ENCODE data around the gene EMSY.

Gene EMSY

GRCh38 chr11:76455331-76455730, 10.5 kb downstream of the EMSY start:
- peaks cover 3 to 20% of the 10 kb centered on the region in 2 donors for H3K36me3 ChIP-seq (ENCODE audit: control insufficient read depth in 2 of 2, insufficient read depth in 2 of 2, low read length in 2 of 2)

GRCh38 chr11:76455931-76456330, 11.1 kb downstream of the EMSY start:
- H3K9ac ChIP-seq (ENCODE audit: low read depth in 1 of 2, low read length in 2 of 2): no peak overlapping the region
- no peak overlapping the region for H3K27ac ChIP-seq (ENCODE audit: low read depth in 2 of 2, low read length in 2 of 2)
- H3K36me3 ChIP-seq (ENCODE audit: control insufficient read depth in 2 of 2, insufficient read depth in 2 of 2, low read length in 2 of 2): peaks cover 3 to 16% of the 10 kb centered on the region in 2 donors

More at GRCh38 chr11:76455331-76455730, 10.5 kb downstream of the EMSY start:
- H3K4me3 ChIP-seq (ENCODE audit: low read length in 2 of 2): no peak overlapping the region
- no peak overlapping the region for H3K9ac ChIP-seq (ENCODE audit: low read depth in 1 of 2, low read length in 2 of 2)
- H3K4me1 ChIP-seq (ENCODE audit: control insufficient read depth in 2 of 2, insufficient read depth in 2 of 2, low read length in 2 of 2): no peaks in the 10 kb centered on the region
- H3K27ac ChIP-seq (ENCODE audit: low read depth in 2 of 2, low read length in 2 of 2): no peak overlapping the region
- H3K9me3 ChIP-seq (ENCODE audit: control insufficient read depth in 2 of 2, low read length in 2 of 2): no peaks in the 10 kb centered on the region
- H3K27me3 ChIP-seq (ENCODE audit: control insufficient read depth in 2 of 2, insufficient read depth in 2 of 2, low read length in 2 of 2): no peaks in the 10 kb centered on the region

GRCh38 chr11:76456571-76456970, 11.8 kb downstream of the EMSY start:
- Histone ChIP-seq H3K36me3 (ENCODE audit: control insufficient read depth in 2 of 2, insufficient read depth in 2 of 2, low read length in 2 of 2) (peaks cover 3 to 14% of the 10 kb centered on the region in 2 donors), H3K9ac (ENCODE audit: low read depth in 1 of 2, low read length in 2 of 2) (no peak overlapping the region), H3K27me3 (ENCODE audit: control insufficient read depth in 2 of 2, insufficient read depth in 2 of 2, low read length in 2 of 2) (no peaks in the 10 kb centered on the region), H3K27ac (ENCODE audit: low read depth in 2 of 2, low read length in 2 of 2) (no peak overlapping the region), H3K9me3 (ENCODE audit: control insufficient read depth in 2 of 2, low read length in 2 of 2) (no peaks in the 10 kb centered on the region), H3K4me1 (ENCODE audit: control insufficient read depth in 2 of 2, insufficient read depth in 2 of 2, low read length in 2 of 2) (no peaks in the 10 kb centered on the region), H3K4me3 (ENCODE audit: low read length in 2 of 2) (no peak overlapping the region)

More at GRCh38 chr11:76455931-76456330, 11.1 kb downstream of the EMSY start:
- H3K27me3 ChIP-seq (ENCODE audit: control insufficient read depth in 2 of 2, insufficient read depth in 2 of 2, low read length in 2 of 2): no peaks in the 10 kb centered on the region
- H3K9me3 ChIP-seq (ENCODE audit: control insufficient read depth in 2 of 2, low read length in 2 of 2): no peaks in the 10 kb centered on the region
- H3K4me3 ChIP-seq (ENCODE audit: low read length in 2 of 2): no peak overlapping the region
- H3K4me1 ChIP-seq (ENCODE audit: control insufficient read depth in 2 of 2, insufficient read depth in 2 of 2, low read length in 2 of 2): no peaks in the 10 kb centered on the region

- Histone ChIP-seq H3K36me3 (ENCODE audit: control insufficient read depth in 2 of 2, insufficient read depth in 2 of 2, low read length in 2 of 2) (peaks cover 8% of the 10 kb centered on the region in 2 donors), H3K4me3 (ENCODE audit: low read length in 2 of 2) (no peak overlapping the region), H3K9ac (ENCODE audit: low read depth in 1 of 2, low read length in 2 of 2) (no peak overlapping the region), H3K27ac (ENCODE audit: low read depth in 2 of 2, low read length in 2 of 2) (no peak overlapping the region), H3K4me1 (ENCODE audit: control insufficient read depth in 2 of 2, insufficient read depth in 2 of 2, low read length in 2 of 2) (no peaks in the 10 kb centered on the region), H3K9me3 (ENCODE audit: control insufficient read depth in 2 of 2, low read length in 2 of 2) (no peaks in the 10 kb centered on the region), H3K27me3 (ENCODE audit: control insufficient read depth in 2 of 2, insufficient read depth in 2 of 2, low read length in 2 of 2) (no peaks in the 10 kb centered on the region)
Measured at GRCh38 chr11:76459299-76459698, 14.5 kb downstream of the EMSY start.

- H3K36me3 ChIP-seq (ENCODE audit: control insufficient read depth in 2 of 2, insufficient read depth in 2 of 2, low read length in 2 of 2): peaks cover 8 to 12% of the 10 kb centered on the region in 2 donors
- no peak overlapping the region for H3K4me3 ChIP-seq (ENCODE audit: low read length in 2 of 2)
- H3K9me3 ChIP-seq (ENCODE audit: control insufficient read depth in 2 of 2, low read length in 2 of 2): no peaks in the 10 kb centered on the region
- H3K4me1 ChIP-seq (ENCODE audit: control insufficient read depth in 2 of 2, insufficient read depth in 2 of 2, low read length in 2 of 2): no peaks in the 10 kb centered on the region
- H3K9ac ChIP-seq (ENCODE audit: low read depth in 1 of 2, low read length in 2 of 2): no peak overlapping the region
- no peaks in the 10 kb centered on the region for H3K27me3 ChIP-seq (ENCODE audit: control insufficient read depth in 2 of 2, insufficient read depth in 2 of 2, low read length in 2 of 2)
- no peak overlapping the region for H3K27ac ChIP-seq (ENCODE audit: low read depth in 2 of 2, low read length in 2 of 2)
Measured at GRCh38 chr11:76459846-76460245, 15.0 kb downstream of the EMSY start.

GRCh38 chr11:76462317-76462716, 17.5 kb downstream of the EMSY start:
- Histone ChIP-seq H3K9ac (ENCODE audit: low read depth in 1 of 2, low read length in 2 of 2) (no peak overlapping the region), H3K4me3 (ENCODE audit: low read length in 2 of 2) (no peak overlapping the region), H3K27me3 (ENCODE audit: control insufficient read depth in 2 of 2, insufficient read depth in 2 of 2, low read length in 2 of 2) (no peaks in the 10 kb centered on the region), H3K9me3 (ENCODE audit: control insufficient read depth in 2 of 2, low read length in 2 of 2) (no peaks in the 10 kb centered on the region), H3K27ac (ENCODE audit: low read depth in 2 of 2, low read length in 2 of 2) (no peak overlapping the region), H3K36me3 (ENCODE audit: control insufficient read depth in 2 of 2, insufficient read depth in 2 of 2, low read length in 2 of 2) (peaks cover 16 to 17% of the 10 kb centered on the region in 2 donors), H3K4me1 (ENCODE audit: control insufficient read depth in 2 of 2, insufficient read depth in 2 of 2, low read length in 2 of 2) (no peaks in the 10 kb centered on the region)

GRCh38 chr11:76465701-76466100, 20.9 kb downstream of the EMSY start:
- Histone ChIP-seq H3K4me3 (ENCODE audit: low read length in 2 of 2) (no peak overlapping the region), H3K4me1 (ENCODE audit: control insufficient read depth in 2 of 2, insufficient read depth in 2 of 2, low read length in 2 of 2) (no peaks in the 10 kb centered on the region), H3K9ac (ENCODE audit: low read depth in 1 of 2, low read length in 2 of 2) (no peak overlapping the region), H3K27me3 (ENCODE audit: control insufficient read depth in 2 of 2, insufficient read depth in 2 of 2, low read length in 2 of 2) (no peaks in the 10 kb centered on the region), H3K27ac (ENCODE audit: low read depth in 2 of 2, low read length in 2 of 2) (no peak overlapping the region), H3K36me3 (ENCODE audit: control insufficient read depth in 2 of 2, insufficient read depth in 2 of 2, low read length in 2 of 2) (peaks cover 12 to 18% of the 10 kb centered on the region in 2 donors), H3K9me3 (ENCODE audit: control insufficient read depth in 2 of 2, low read length in 2 of 2) (no peaks in the 10 kb centered on the region)

GRCh38 chr11:76466666-76467065, 21.8 kb downstream of the EMSY start:
- Histone ChIP-seq H3K4me1 (ENCODE audit: control insufficient read depth in 2 of 2, insufficient read depth in 2 of 2, low read length in 2 of 2) (no peaks in the 10 kb centered on the region), H3K27me3 (ENCODE audit: control insufficient read depth in 2 of 2, insufficient read depth in 2 of 2, low read length in 2 of 2) (no peaks in the 10 kb centered on the region), H3K4me3 (ENCODE audit: low read length in 2 of 2) (no peak overlapping the region), H3K9me3 (ENCODE audit: control insufficient read depth in 2 of 2, low read length in 2 of 2) (no peaks in the 10 kb centered on the region), H3K36me3 (ENCODE audit: control insufficient read depth in 2 of 2, insufficient read depth in 2 of 2, low read length in 2 of 2) (peaks cover 14 to 18% of the 10 kb centered on the region in 2 donors), H3K27ac (ENCODE audit: low read depth in 2 of 2, low read length in 2 of 2) (no peak overlapping the region), H3K9ac (ENCODE audit: low read depth in 1 of 2, low read length in 2 of 2) (no peak overlapping the region)

- H3K9ac ChIP-seq (ENCODE audit: low read depth in 1 of 2, low read length in 2 of 2): no peak overlapping the region
Measured at GRCh38 chr11:76469141-76469540, 24.3 kb downstream of the EMSY start.

GRCh38 chr11:76471382-76471781, 26.6 kb downstream of the EMSY start:
- Histone ChIP-seq H3K4me1 (ENCODE audit: control insufficient read depth in 2 of 2, insufficient read depth in 2 of 2, low read length in 2 of 2) (no peaks in the 10 kb centered on the region), H3K27ac (ENCODE audit: low read depth in 2 of 2, low read length in 2 of 2) (no peak overlapping the region), H3K36me3 (ENCODE audit: control insufficient read depth in 2 of 2, insufficient read depth in 2 of 2, low read length in 2 of 2) (peaks cover 15 to 20% of the 10 kb centered on the region in 2 donors), H3K27me3 (ENCODE audit: control insufficient read depth in 2 of 2, insufficient read depth in 2 of 2, low read length in 2 of 2) (no peaks in the 10 kb centered on the region), H3K9me3 (ENCODE audit: control insufficient read depth in 2 of 2, low read length in 2 of 2) (no peaks in the 10 kb centered on the region), H3K4me3 (ENCODE audit: low read length in 2 of 2) (no peak overlapping the region), H3K9ac (ENCODE audit: low read depth in 1 of 2, low read length in 2 of 2) (no peak overlapping the region)

More at GRCh38 chr11:76469141-76469540, 24.3 kb downstream of the EMSY start:
- no peak overlapping the region for H3K4me3 ChIP-seq (ENCODE audit: low read length in 2 of 2)
- no peaks in the 10 kb centered on the region for H3K27me3 ChIP-seq (ENCODE audit: control insufficient read depth in 2 of 2, insufficient read depth in 2 of 2, low read length in 2 of 2)
- peaks cover 18 to 21% of the 10 kb centered on the region in 2 donors for H3K36me3 ChIP-seq (ENCODE audit: control insufficient read depth in 2 of 2, insufficient read depth in 2 of 2, low read length in 2 of 2)
- H3K27ac ChIP-seq (ENCODE audit: low read depth in 2 of 2, low read length in 2 of 2): no peak overlapping the region
- H3K4me1 ChIP-seq (ENCODE audit: control insufficient read depth in 2 of 2, insufficient read depth in 2 of 2, low read length in 2 of 2): no peaks in the 10 kb centered on the region
- H3K9me3 ChIP-seq (ENCODE audit: control insufficient read depth in 2 of 2, low read length in 2 of 2): no peaks in the 10 kb centered on the region

- H3K27ac ChIP-seq (ENCODE audit: low read depth in 2 of 2, low read length in 2 of 2): no peak overlapping the region
- no peaks in the 10 kb centered on the region for H3K4me1 ChIP-seq (ENCODE audit: control insufficient read depth in 2 of 2, insufficient read depth in 2 of 2, low read length in 2 of 2)
- no peaks in the 10 kb centered on the region for H3K27me3 ChIP-seq (ENCODE audit: control insufficient read depth in 2 of 2, insufficient read depth in 2 of 2, low read length in 2 of 2)
- H3K9me3 ChIP-seq (ENCODE audit: control insufficient read depth in 2 of 2, low read length in 2 of 2): no peaks in the 10 kb centered on the region
- no peak overlapping the region for H3K9ac ChIP-seq (ENCODE audit: low read depth in 1 of 2, low read length in 2 of 2)
- no peak overlapping the region for H3K4me3 ChIP-seq (ENCODE audit: low read length in 2 of 2)
- peaks cover 12 to 19% of the 10 kb centered on the region in 2 donors for H3K36me3 ChIP-seq (ENCODE audit: control insufficient read depth in 2 of 2, insufficient read depth in 2 of 2, low read length in 2 of 2)
Measured at GRCh38 chr11:76480241-76480640, 35.4 kb downstream of the EMSY start.

Data from mucosa of rectum (tissue), 2 donors.